Measurements from ENCODE around the gene C1orf52. TPM values are rescaled to one million over a fixed set of nuclear protein-coding genes. Genes with fewer than 3 reads are reported as not detected.

Gene C1orf52
- total and polyA plus RNA-seq, 9 of the 15 experiments (the other 6 are each of a cell fraction or from before 2014, with no cell fraction given), result 17.0 to 38.5 (median 33.0) TPM

DNA sequence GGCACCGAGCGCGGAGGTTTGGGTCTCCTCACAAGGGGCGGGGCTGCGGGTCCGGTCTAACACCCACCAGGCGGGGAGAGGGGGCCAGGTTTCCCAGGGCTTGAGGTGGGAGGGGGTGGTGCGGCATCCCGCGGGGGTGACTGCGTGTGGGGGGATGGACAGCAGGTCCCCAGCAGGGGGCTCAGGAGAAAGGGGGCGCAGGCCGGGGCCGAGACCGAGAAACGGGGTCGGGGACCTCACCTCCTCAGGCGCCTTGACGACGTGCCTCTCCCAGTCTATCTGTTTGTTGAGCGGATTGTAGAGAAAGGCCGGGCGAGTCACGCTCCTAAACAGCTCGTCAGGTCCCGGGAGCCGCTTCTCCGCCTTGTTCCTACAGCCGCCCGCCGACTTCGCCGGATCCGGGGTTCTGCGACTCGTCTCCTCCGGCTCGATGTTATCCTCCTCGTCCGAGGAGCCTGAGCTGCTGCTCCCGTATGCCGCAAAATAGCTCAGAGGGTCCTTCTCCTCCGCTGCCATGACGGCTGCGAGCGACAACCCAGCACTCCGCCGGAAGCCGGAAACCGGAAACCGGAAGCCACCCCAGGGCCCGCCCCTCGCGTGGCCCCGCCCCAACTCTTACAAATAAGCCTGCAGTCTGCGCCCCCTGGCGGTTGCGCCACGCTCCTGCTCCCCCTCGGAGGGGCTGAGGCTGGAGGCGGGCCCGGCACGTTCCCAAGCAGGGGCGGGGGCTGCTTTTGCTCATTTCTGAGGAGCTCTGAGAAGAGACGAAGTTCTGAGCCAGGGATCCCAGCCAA lies at the start of gene C1orf52 (continued):
- TF ChIP-seq MNT (conservative IDR thresholded peaks at IDR 0.05) (peak; percentile 87 to 88), ZNF518B (CRISPR knock-in tag; IDR thresholded peaks at IDR 0.05) (no peak), ZNF282 (CRISPR knock-in tag; IDR thresholded peaks at IDR 0.05) (no peak)
- TF ChIP-seq, protein P1, sequence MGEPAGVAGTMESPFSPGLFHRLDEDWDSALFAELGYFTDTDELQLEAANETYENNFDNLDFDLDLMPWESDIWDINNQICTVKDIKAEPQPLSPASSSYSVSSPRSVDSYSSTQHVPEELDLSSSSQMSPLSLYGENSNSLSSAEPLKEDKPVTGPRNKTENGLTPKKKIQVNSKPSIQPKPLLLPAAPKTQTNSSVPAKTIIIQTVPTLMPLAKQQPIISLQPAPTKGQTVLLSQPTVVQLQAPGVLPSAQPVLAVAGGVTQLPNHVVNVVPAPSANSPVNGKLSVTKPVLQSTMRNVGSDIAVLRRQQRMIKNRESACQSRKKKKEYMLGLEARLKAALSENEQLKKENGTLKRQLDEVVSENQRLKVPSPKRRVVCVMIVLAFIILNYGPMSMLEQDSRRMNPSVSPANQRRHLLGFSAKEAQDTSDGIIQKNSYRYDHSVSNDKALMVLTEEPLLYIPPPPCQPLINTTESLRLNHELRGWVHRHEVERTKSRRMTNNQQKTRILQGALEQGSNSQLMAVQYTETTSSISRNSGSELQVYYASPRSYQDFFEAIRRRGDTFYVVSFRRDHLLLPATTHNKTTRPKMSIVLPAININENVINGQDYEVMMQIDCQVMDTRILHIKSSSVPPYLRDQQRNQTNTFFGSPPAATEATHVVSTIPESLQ (CRISPR knock-in tag; IDR thresholded peaks at IDR 0.05), result no peak; the same call in 1 of the 2 replicates
